SU-DHL-6 (cell line): ENCODE data around the gene ZNF580.

ENCODE experiments used
- H2AFZ ChIP-seq: fragments of 200-600 bp; sonication (generic); 2 replicates; pipeline ENCODE4 v1.6.1; 2014; ENCODE audit warnings: low read depth, mild to moderate bottlenecking, moderate library complexity, mixed read lengths, antibody characterized with exemption, low read length; ENCODE audit not compliant: severe bottlenecking
- H3F3A ChIP-seq: fragments of 200-600 bp; shearing (Covaris generic); 2 replicates; pipeline ENCODE4 v1.6.0; 2016; ENCODE audit warnings: antibody characterized with exemption, mild to moderate bottlenecking; ENCODE audit not compliant: insufficient read depth
- H3K27ac ChIP-seq: fragments of 200-600 bp; sonication (generic); 2 replicates; pipeline ENCODE4 v1.5.1; 2016; ENCODE audit warnings: low read depth, mild to moderate bottlenecking, low read length, moderate library complexity, mixed read lengths
- H3K27me3 ChIP-seq: fragments of 200-600 bp; sonication (generic), shearing (Covaris generic); 2 replicates; pipeline ENCODE4 v1.6.0; 2014; ENCODE audit warnings: mild to moderate bottlenecking, low read length
- H3K36me3 ChIP-seq: fragments of 200-600 bp; sonication (generic); 2 replicates; pipeline ENCODE4 v1.6.1; 2014; ENCODE audit warnings: mild to moderate bottlenecking, low read length, mixed read lengths
- H3K4me2 ChIP-seq: fragments of 300-600, 200-600 bp; shearing (Covaris generic), sonication (generic); 2 replicates; pipeline ENCODE4 v1.6.0; 2014; ENCODE audit warnings: low read length, low read depth, mild to moderate bottlenecking; ENCODE audit not compliant: poor library complexity, severe bottlenecking
- H3K4me3 ChIP-seq: fragments of 200-600 bp; sonication (generic); 2 replicates; pipeline ENCODE4 v1.5.1; 2014; ENCODE audit warnings: antibody characterized with exemption, low read length, mild to moderate bottlenecking, mixed read lengths; ENCODE audit not compliant: insufficient read depth, poor library complexity, severe bottlenecking
- H3K79me2 ChIP-seq: fragments of 200-600 bp; sonication (generic); 2 replicates; pipeline ENCODE4 v1.6.1; 2014; ENCODE audit warnings: mild to moderate bottlenecking, low read length, moderate library complexity; ENCODE audit not compliant: insufficient read depth
- H3K9ac ChIP-seq: fragments of 200-600 bp; sonication (generic); 2 replicates; pipeline ENCODE4 v1.7.0; 2014; ENCODE audit warnings: mild to moderate bottlenecking, low read length
- H3K9me2 ChIP-seq: fragments of 200-600 bp; sonication (generic); replicated peaks from 2 replicates; pipeline ENCODE4 v1.6.1; 2014; ENCODE audit warnings: low read length; ENCODE audit not compliant: insufficient read depth
- H3K9me3 ChIP-seq: fragments of 200-600 bp; sonication (generic); 2 replicates; pipeline ENCODE4 v1.6.1; 2014; ENCODE audit warnings: low read length, mixed read lengths; ENCODE audit not compliant: insufficient read depth
- H4K20me1 ChIP-seq: fragments of 200-600 bp; sonication (generic); 2 replicates; pipeline ENCODE4 v1.6.1; 2014; ENCODE audit warnings: low read depth, mild to moderate bottlenecking, antibody characterized with exemption, low read length, moderate library complexity, mixed read lengths
- CTCF ChIP-seq: fragments of 200-600 bp; sonication (generic); IDR thresholded peaks from one replicate; pipeline ENCODE4 v1.5.1; 2017; ENCODE audit warnings: antibody characterized with exemption, mild to moderate bottlenecking, low read length, moderate library complexity; ENCODE audit not compliant: insufficient read depth, poor library complexity, severe bottlenecking
- EZH2phosphoT487 ChIP-seq: fragments of 200-600 bp; sonication (generic), shearing (Covaris generic); conservative IDR thresholded peaks from 2 replicates; pipeline ENCODE4 v1.6.1; 2018; ENCODE audit warnings: mild to moderate bottlenecking, antibody characterized with exemption, low read length, moderate library complexity, mixed read lengths

ZNF580 gene

GRCh38 chr19:55656988-55657747 is 16.4 kb downstream of the ZNF580 start:
- Histone ChIP-seq H3K36me3 (peaks cover 14% of the 10 kb centered on the region), H3K27me3 (no peaks in the 10 kb centered on the region), H3K4me2 (peak overlapping the region; percentile 94), H3F3A (peaks cover 3% of the 10 kb centered on the region; the same call in 1 of the 2 replicates), H2AFZ (no peak overlapping the region), H3K9ac (peak overlapping the region; percentile 93), H3K79me2 (peaks cover 69% of the 10 kb centered on the region), H3K9me2 (no peaks in the 10 kb centered on the region), H4K20me1 (peaks cover 20% of the 10 kb centered on the region; the same call in 1 of the 2 replicates), H3K27ac (peak overlapping the region; percentile 96), H3K4me3 (peak overlapping the region; percentile 89), H3K9me3 (no peaks in the 10 kb centered on the region)
- TF ChIP-seq CTCF (no peak), EZH2phosphoT487 (no peak)

- peak overlapping the region; percentile 93; the same call in 1 of the 2 replicates for H3K9ac ChIP-seq
- peaks cover 25% of the 10 kb centered on the region; the same call in 1 of the 2 replicates for H4K20me1 ChIP-seq
- peaks cover 19% of the 10 kb centered on the region for H3K36me3 ChIP-seq
- no peak overlapping the region for H3K27ac ChIP-seq
- H3K27me3 ChIP-seq, result no peaks in the 10 kb centered on the region
- H3K4me2 ChIP-seq, result peak overlapping the region; percentile 94
- H2AFZ ChIP-seq, result no peak overlapping the region
- peaks cover 3% of the 10 kb centered on the region; the same call in 1 of the 2 replicates for H3F3A ChIP-seq
- H3K79me2 ChIP-seq, result peaks cover 86% of the 10 kb centered on the region
- H3K9me3 ChIP-seq, result no peaks in the 10 kb centered on the region
- H3K9me2 ChIP-seq, result no peaks in the 10 kb centered on the region
- TF ChIP-seq CTCF (no peak), EZH2phosphoT487 (no peak)
- no peak overlapping the region for H3K4me3 ChIP-seq
These were observed 18.2 kb downstream of the ZNF580 start for GRCh38 chr19:55658846-55659459.

- Histone ChIP-seq H3K4me2 (no peak overlapping the region), H2AFZ (no peak overlapping the region), H3K27me3 (no peaks in the 10 kb centered on the region), H4K20me1 (peaks cover 25% of the 10 kb centered on the region; the same call in 1 of the 2 replicates), H3K9ac (no peak overlapping the region), H3K9me2 (no peaks in the 10 kb centered on the region), H3K4me3 (no peak overlapping the region), H3K79me2 (peaks cover 95% of the 10 kb centered on the region), H3K36me3 (peaks cover 19% of the 10 kb centered on the region), H3K27ac (no peak overlapping the region; the same call in 1 of the 2 replicates), H3F3A (peaks cover 3% of the 10 kb centered on the region; the same call in 1 of the 2 replicates), H3K9me3 (no peaks in the 10 kb centered on the region)
- TF ChIP-seq CTCF (no peak), EZH2phosphoT487 (no peak)
These were observed 19.0 kb downstream of the ZNF580 start for GRCh38 chr19:55659822-55660221.
